Sigmoid colon (tissue), 4 donors: ENCODE measurements around the gene PFKM.

Source experiments
- POLR2A ChIP-seq, 2 donors: fragments of 450-650 bp; IDR thresholded peaks; one replicate each; pipeline ENCODE4 v1.6.1; 2016; ENCODE audit warnings: antibody characterized with exemption in 2 of 2, mild to moderate bottlenecking in 2 of 2, moderate library complexity in 2 of 2
- POLR2AphosphoS5 ChIP-seq, 4 donors: sonication (generic); formaldehyde crosslinking; IDR thresholded peaks; one replicate each; pipeline ENCODE4 v1.6.1; 2017; ENCODE audit warnings: antibody characterized with exemption in 4 of 4
- TF ChIP-seq, protein P1 (sequence below), 4 experiments: fragments of 450-650 bp in 3 of 4; fragments of 200-600 bp in 1 of 4; IDR thresholded peaks; one replicate each; pipeline ENCODE4 v1.5.1; 2016 to 2019; ENCODE audit warnings: antibody characterized with exemption in 4 of 4, mild to moderate bottlenecking in 3 of 4, moderate library complexity in 2 of 4

DNA sequence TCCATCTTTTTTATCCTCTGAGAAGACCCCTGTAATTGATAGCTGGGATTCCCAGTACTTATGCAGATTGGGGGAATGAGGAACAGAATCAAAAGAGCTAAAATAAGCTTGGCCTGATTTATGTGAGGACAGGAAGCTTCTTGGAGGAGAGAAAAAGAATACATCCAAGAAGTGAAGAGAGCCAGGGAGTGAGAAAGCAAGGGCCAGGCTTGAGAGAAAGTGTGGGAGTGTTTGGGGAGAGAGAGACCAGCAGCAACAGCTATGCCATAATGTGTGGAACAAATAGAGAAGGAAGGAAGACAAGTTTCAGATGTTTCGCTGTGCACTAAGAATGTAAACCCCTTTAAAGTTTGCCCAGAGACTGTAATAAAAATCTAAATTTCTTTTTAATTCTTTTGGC, 60.3 kb downstream of the PFKM start:
- TF ChIP-seq, protein P1, sequence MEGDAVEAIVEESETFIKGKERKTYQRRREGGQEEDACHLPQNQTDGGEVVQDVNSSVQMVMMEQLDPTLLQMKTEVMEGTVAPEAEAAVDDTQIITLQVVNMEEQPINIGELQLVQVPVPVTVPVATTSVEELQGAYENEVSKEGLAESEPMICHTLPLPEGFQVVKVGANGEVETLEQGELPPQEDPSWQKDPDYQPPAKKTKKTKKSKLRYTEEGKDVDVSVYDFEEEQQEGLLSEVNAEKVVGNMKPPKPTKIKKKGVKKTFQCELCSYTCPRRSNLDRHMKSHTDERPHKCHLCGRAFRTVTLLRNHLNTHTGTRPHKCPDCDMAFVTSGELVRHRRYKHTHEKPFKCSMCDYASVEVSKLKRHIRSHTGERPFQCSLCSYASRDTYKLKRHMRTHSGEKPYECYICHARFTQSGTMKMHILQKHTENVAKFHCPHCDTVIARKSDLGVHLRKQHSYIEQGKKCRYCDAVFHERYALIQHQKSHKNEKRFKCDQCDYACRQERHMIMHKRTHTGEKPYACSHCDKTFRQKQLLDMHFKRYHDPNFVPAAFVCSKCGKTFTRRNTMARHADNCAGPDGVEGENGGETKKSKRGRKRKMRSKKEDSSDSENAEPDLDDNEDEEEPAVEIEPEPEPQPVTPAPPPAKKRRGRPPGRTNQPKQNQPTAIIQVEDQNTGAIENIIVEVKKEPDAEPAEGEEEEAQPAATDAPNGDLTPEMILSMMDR (IDR thresholded peaks at IDR 0.05) = no peak
- TF ChIP-seq POLR2A (IDR thresholded peaks at IDR 0.05) = no peak
- no peak for TF ChIP-seq POLR2AphosphoS5 (IDR thresholded peaks at IDR 0.05)
